ENCODE data around the gene CDH23.

- TF ChIP-seq CTCF (IDR thresholded peaks at IDR 0.05) (no peak), POLR2A (IDR thresholded peaks at IDR 0.05) (no peak)
These were observed 331.3 kb downstream of the CDH23 start for GRCh38 chr10:71727738-71728737.
